Natural killer cell (primary cell): ENCODE results near the gene TRIM32. TPM values are rescaled to one million over a fixed set of nuclear protein-coding genes. Genes with fewer than 3 reads are reported as not detected.

ENCODE experiments used
- ATAC-seq, 3 donors: fragments of 150-1000 bp in 2 of 3; fragments of 200-7000 bp in 1 of 3; cut with Tn5 transposase; 1 replicate in 1 of 3; 2 replicates in 2 of 3; pipeline ENCODE4 v1.10.0; 2021; ENCODE audit warnings: mild to moderate bottlenecking in 2 of 3, moderate library complexity in 2 of 3
- DNase-seq, 2 donors: peaks; one replicate each; pipeline versions ENCODE4 v3.0.0 to v3.0.0-alpha.2; 2013 to 2021; ENCODE audit warnings: mixed read lengths in 1 of 2
- H3K27ac ChIP-seq: one replicate; pipeline ENCODE4 v1.5.1; 2013; ENCODE audit warnings: mild to moderate bottlenecking, low read length
- H3K27me3 ChIP-seq: one replicate; pipeline ENCODE4 v1.6.1; 2013; ENCODE audit warnings: low read length; ENCODE audit not compliant: control insufficient read depth, insufficient read depth
- H3K36me3 ChIP-seq: one replicate; pipeline ENCODE4 v1.6.1; 2013; ENCODE audit warnings: low read length; ENCODE audit not compliant: control insufficient read depth, insufficient read depth
- H3K4me1 ChIP-seq: one replicate; pipeline ENCODE4 v1.6.1; 2013; ENCODE audit warnings: low read length; ENCODE audit not compliant: control insufficient read depth, insufficient read depth
- H3K4me3 ChIP-seq: one replicate; pipeline ENCODE4 v1.5.1; 2013; ENCODE audit warnings: low read length
- H3K9me3 ChIP-seq: one replicate; pipeline ENCODE4 v1.6.1; 2013; ENCODE audit warnings: low read length; ENCODE audit not compliant: control insufficient read depth, insufficient read depth
- H3K27ac Mint-ChIP-seq, 2 donors: one replicate each; pipeline ENCODE4 v1.8.0; 2022; ENCODE audit warnings: mild to moderate bottlenecking in 2 of 2, mixed read lengths in 2 of 2, moderate library complexity in 1 of 2
- H3K27me3 Mint-ChIP-seq, 2 donors: one replicate each; pipeline ENCODE4 v1.8.0; 2022; ENCODE audit warnings: low read depth in 2 of 2, mixed read lengths in 2 of 2
- H3K36me3 Mint-ChIP-seq: one replicate; pipeline ENCODE4 v1.8.0; 2022; ENCODE audit warnings: mixed read lengths
- H3K4me1 Mint-ChIP-seq, 2 donors: one replicate each; pipeline ENCODE4 v1.8.0; 2022; ENCODE audit warnings: mixed read lengths in 2 of 2
- H3K4me3 Mint-ChIP-seq: one replicate; pipeline ENCODE4 v1.8.0; 2022; ENCODE audit warnings: mild to moderate bottlenecking, moderate library complexity, mixed read lengths
- H3K9me3 Mint-ChIP-seq, 2 donors: one replicate each; pipeline ENCODE4 v1.8.0; 2022; ENCODE audit warnings: mixed read lengths in 2 of 2
- WGBS: methylation state at CpG from one replicate; pipeline ENCODE4 v1.1.7; 2013; ENCODE audit warnings: missing lambda C conversion rate; ENCODE audit not compliant: insufficient coverage; 5-methylcytosine and 5-hydroxymethylcytosine counted together
- intact Hi-C: fragments of 100-400 bp; cut with micrococcal nuclease; formaldehyde crosslinking; loops from one replicate; pipeline ENCODE4 v1.14.2; 2022
- total RNA-seq, 4 donors: library from RNA; stranded (reverse); fragments of 120-200 nt in 1 of 4; gene quantifications; one replicate each; pipeline versions ENCODE4 v1.2.3 to v1.2.4, GENCODE V29; 2013 to 2022
- TF ChIP-seq, protein P1 (sequence below): fragments of 200-600 bp; IDR thresholded peaks from one replicate; pipeline ENCODE4 v1.8.0; 2022; ENCODE audit warnings: antibody characterized with exemption

Gene TRIM32
- total RNA-seq, 3 donors from 2014 or later (not counting 1 experiment from before 2014, with no cell fraction given) = 8.1 to 12.6 (median 10.8) TPM

DNA sequence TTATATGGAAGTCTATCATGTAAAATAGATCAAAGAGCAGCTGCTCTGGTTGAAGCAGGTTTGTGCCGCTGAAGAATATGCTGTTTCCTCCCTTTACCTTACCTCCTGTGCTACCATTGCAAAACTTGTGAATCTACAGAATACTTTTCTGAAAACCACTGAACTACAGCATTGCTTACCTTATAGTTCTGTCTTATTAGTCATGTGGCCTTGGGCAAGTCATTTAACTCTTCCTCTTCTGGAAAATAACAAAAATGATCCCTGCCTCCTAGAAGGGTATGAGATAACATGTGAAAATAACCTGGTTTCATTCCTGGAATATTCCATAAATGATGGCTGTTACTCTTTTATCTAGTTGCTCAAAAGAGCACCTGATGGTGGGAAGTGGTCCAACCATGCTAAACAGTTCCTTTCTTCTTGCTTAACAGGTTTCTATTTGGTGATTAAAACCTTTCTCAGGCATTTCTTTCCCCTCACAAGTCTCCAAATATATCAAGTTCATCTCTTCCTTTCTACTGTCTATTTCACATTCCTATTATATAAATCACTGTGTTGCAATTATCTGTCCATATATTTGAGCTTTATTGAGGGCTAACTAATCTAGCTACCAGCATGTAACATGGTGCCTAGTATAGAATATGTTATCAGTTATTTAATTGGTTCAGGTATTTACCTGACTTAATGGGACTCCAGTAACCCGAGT, 15.0 kb downstream of the TRIM32 start:
- H3K4me3 Mint-ChIP-seq = no peak overlapping the region

DNA sequence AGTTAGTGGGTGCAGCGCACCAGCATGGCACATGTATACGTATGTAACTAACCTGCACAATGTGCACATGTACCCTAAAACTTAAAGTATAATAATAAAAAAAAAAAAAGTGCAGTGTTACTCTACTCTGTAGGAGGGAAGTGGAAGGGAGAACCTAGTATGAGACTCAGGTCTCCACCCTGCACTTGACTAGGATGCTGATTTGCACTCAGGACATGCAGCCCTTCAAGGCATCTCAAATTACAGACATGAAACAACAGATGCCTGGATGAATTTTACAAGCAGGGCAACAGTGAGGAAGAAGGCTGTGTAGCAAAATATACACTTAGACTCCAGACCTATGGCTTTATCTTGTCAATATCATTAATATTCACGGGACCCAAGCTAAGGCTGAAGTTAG, 16.5 kb downstream of the TRIM32 start:
- H3K4me3 Mint-ChIP-seq = no peak overlapping the region
- Histone ChIP-seq H3K36me3 (peaks cover 17% of the 10 kb centered on the region), H3K4me1 (no peaks in the 10 kb centered on the region), H3K27ac (no peak overlapping the region), H3K4me3 (no peak overlapping the region), H3K9me3 (no peaks in the 10 kb centered on the region), H3K27me3 (no peaks in the 10 kb centered on the region)
- DNase-seq (no peak), ATAC-seq (no peak)
- H3K27me3 Mint-ChIP-seq = no peaks in the 10 kb centered on the region
- peaks cover 17% of the 10 kb centered on the region for H3K36me3 Mint-ChIP-seq
- no peak overlapping the region for H3K27ac Mint-ChIP-seq
- intact Hi-C loops = no loop called here
- H3K9me3 Mint-ChIP-seq = no peaks in the 10 kb centered on the region
- H3K4me1 Mint-ChIP-seq = peaks cover 21 to 28% of the 10 kb centered on the region in 2 donors
- TF ChIP-seq, protein P1, sequence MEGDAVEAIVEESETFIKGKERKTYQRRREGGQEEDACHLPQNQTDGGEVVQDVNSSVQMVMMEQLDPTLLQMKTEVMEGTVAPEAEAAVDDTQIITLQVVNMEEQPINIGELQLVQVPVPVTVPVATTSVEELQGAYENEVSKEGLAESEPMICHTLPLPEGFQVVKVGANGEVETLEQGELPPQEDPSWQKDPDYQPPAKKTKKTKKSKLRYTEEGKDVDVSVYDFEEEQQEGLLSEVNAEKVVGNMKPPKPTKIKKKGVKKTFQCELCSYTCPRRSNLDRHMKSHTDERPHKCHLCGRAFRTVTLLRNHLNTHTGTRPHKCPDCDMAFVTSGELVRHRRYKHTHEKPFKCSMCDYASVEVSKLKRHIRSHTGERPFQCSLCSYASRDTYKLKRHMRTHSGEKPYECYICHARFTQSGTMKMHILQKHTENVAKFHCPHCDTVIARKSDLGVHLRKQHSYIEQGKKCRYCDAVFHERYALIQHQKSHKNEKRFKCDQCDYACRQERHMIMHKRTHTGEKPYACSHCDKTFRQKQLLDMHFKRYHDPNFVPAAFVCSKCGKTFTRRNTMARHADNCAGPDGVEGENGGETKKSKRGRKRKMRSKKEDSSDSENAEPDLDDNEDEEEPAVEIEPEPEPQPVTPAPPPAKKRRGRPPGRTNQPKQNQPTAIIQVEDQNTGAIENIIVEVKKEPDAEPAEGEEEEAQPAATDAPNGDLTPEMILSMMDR = no peak
- WGBS = 100% methylated on average over 1 of the region's 3 CpGs

More for the DNA sequence above, 15.0 kb downstream of the TRIM32 start:
- no peak overlapping the region for H3K27ac ChIP-seq
- no peaks in the 10 kb centered on the region for H3K4me1 ChIP-seq
- TF ChIP-seq, protein P1 = no peak
- Mint-ChIP-seq H3K9me3 (no peaks in the 10 kb centered on the region), H3K27ac (peak overlapping the region in 1 of 2 donors; percentile 37), H3K36me3 (peaks cover 17% of the 10 kb centered on the region), H3K27me3 (no peaks in the 10 kb centered on the region), H3K4me1 (peaks cover 22 to 28% of the 10 kb centered on the region in 2 donors)
- peaks cover 28% of the 10 kb centered on the region for H3K36me3 ChIP-seq
- no peak overlapping the region for H3K4me3 ChIP-seq
- no peaks in the 10 kb centered on the region for H3K27me3 ChIP-seq
- H3K9me3 ChIP-seq = no peaks in the 10 kb centered on the region
- intact Hi-C loops = no loop called here
- WGBS = 81% methylated on average over 2 of the region's 2 CpGs
- ATAC-seq (no peak), DNase-seq (no peak)

DNA sequence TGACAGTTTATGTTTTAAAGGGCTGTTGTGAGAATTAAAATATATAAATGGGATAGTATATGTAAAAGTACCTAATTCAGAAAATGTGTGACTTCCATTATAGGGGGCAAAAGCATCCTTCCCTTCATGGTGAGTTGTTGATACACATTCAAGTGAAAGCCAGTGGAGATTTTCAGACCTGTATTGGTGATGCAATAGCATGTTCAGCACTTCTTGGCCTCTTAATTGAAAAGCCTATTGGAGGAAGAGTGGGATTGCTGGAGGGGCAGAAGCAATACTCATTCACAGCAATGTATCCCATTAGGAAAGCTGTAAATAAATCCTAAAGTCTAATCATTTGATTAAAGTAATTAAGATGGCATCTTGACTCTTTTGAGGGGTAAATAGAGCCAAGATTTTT, 17.4 kb downstream of the TRIM32 start:
- Histone ChIP-seq H3K4me1 (no peaks in the 10 kb centered on the region), H3K36me3 (peaks cover 8% of the 10 kb centered on the region), H3K4me3 (no peak overlapping the region), H3K27ac (no peak overlapping the region), H3K27me3 (no peaks in the 10 kb centered on the region), H3K9me3 (no peaks in the 10 kb centered on the region)
- Mint-ChIP-seq H3K27me3 (no peaks in the 10 kb centered on the region), H3K9me3 (no peaks in the 10 kb centered on the region), H3K4me3 (no peak overlapping the region), H3K4me1 (peaks cover 21 to 28% of the 10 kb centered on the region in 2 donors), H3K27ac (no peak overlapping the region), H3K36me3 (peaks cover 17% of the 10 kb centered on the region)
- TF ChIP-seq, protein P1 = no peak
- no peak for DNase-seq
- intact Hi-C loops = no loop called here
- no peak for ATAC-seq

- H3K27ac ChIP-seq = no peak overlapping the region
- whole genome bisulfite sequencing = 81% methylated on average over 1 of the region's 1 CpG
- H3K27ac Mint-ChIP-seq = no peak overlapping the region
- DNase-seq = no peak
- no peaks in the 10 kb centered on the region for H3K9me3 ChIP-seq
- intact Hi-C loops = no loop called here
- H3K4me3 Mint-ChIP-seq = no peak overlapping the region
- H3K4me1 ChIP-seq = no peaks in the 10 kb centered on the region
- H3K4me1 Mint-ChIP-seq = peaks cover 21% of the 10 kb centered on the region in 2 donors
- H3K36me3 Mint-ChIP-seq = peaks cover 8% of the 10 kb centered on the region
- H3K36me3 ChIP-seq = peaks cover 2% of the 10 kb centered on the region
- no peaks in the 10 kb centered on the region for H3K9me3 Mint-ChIP-seq
- ATAC-seq = no peak
- H3K4me3 ChIP-seq = no peak overlapping the region
- no peaks in the 10 kb centered on the region for H3K27me3 Mint-ChIP-seq
- TF ChIP-seq, protein P1 = no peak
- no peaks in the 10 kb centered on the region for H3K27me3 ChIP-seq
Observed at GRCh38 chr9:116705531-116705930, 18.4 kb downstream of the TRIM32 start.
